KBM-7 (cell line): ENCODE results near the gene SLC6A7.
"Not testable (repeated sequence)": the region's sequence is repeated elsewhere in the genome, so short reads cannot be mapped to it uniquely, and the experiment has no call there.

ENCODE experiments used
- DNase-seq: peaks from one replicate; pipeline ENCODE4 v3.0.0-alpha.2; 2015
- in situ Hi-C: fragments of 300-500 bp; cut with MboI; formaldehyde crosslinking; loops from 2 replicates; pipeline ENCODE4 v1.14.3; 2020; ENCODE audit warnings: low sequenced_read_pairs, low pct_unique_long_range_greater_than_20kb, mixed read lengths

SLC6A7 gene

GRCh38 chr5:150234576-150235499 lies 45.0 kb downstream of the SLC6A7 start:
- DNase-seq = no peak
- in situ Hi-C loops = no loop called here

GRCh38 chr5:150235500-150235854 lies 45.6 kb downstream of the SLC6A7 start:
- in situ Hi-C loops = no loop called here
- no peak for DNase-seq

- no peak for DNase-seq
- in situ Hi-C loops = no loop called here
These were observed 46.5 kb downstream of the SLC6A7 start for GRCh38 chr5:150236313-150236712.

GRCh38 chr5:150236981-150237754 lies 47.3 kb downstream of the SLC6A7 start:
- in situ Hi-C loops = no loop called here

GRCh38 chr5:150238646-150239045 lies 48.8 kb downstream of the SLC6A7 start:
- in situ Hi-C loops = no loop called here
- no peak for DNase-seq

More at GRCh38 chr5:150236981-150237754, 47.3 kb downstream of the SLC6A7 start:
- no peak for DNase-seq

- no peak for DNase-seq
- in situ Hi-C loops = no loop called here
These were observed 49.4 kb downstream of the SLC6A7 start for GRCh38 chr5:150239099-150239793.

- in situ Hi-C loops = no loop called here
- no peak for DNase-seq
These were observed 49.9 kb downstream of the SLC6A7 start for GRCh38 chr5:150239794-150240122.

GRCh38 chr5:150241298-150242160 lies 51.7 kb downstream of the SLC6A7 start:
- no peak for DNase-seq
- in situ Hi-C loops = no loop called here

- in situ Hi-C loops = no loop called here
- DNase-seq = no peak
These were observed 52.5 kb downstream of the SLC6A7 start for GRCh38 chr5:150242251-150242894.

- DNase-seq = no peak
- in situ Hi-C loops = no loop called here
These were observed 53.7 kb downstream of the SLC6A7 start for GRCh38 chr5:150243590-150243989.

GRCh38 chr5:150244209-150244608 lies 54.3 kb downstream of the SLC6A7 start:
- DNase-seq = no peak
- in situ Hi-C loops = no loop called here

- in situ Hi-C loops = no loop called here
- DNase-seq = no peak
These were observed 55.4 kb downstream of the SLC6A7 start for GRCh38 chr5:150245111-150245789.

GRCh38 chr5:150245808-150246207 lies 55.9 kb downstream of the SLC6A7 start:
- no peak for DNase-seq
- in situ Hi-C loops = no loop called here

GRCh38 chr5:150246429-150246828 lies 56.6 kb downstream of the SLC6A7 start:
- no peak for DNase-seq
- in situ Hi-C loops = no loop called here

GRCh38 chr5:150246835-150247234 lies 57.0 kb downstream of the SLC6A7 start:
- DNase-seq = no peak
- in situ Hi-C loops = no loop called here

GRCh38 chr5:150247726-150248125 lies 57.9 kb downstream of the SLC6A7 start:
- DNase-seq = no peak
- in situ Hi-C loops = no loop called here

GRCh38 chr5:150248493-150248892 lies 58.6 kb downstream of the SLC6A7 start:
- DNase-seq, in situ Hi-C loops: not testable (repeated sequence)

- in situ Hi-C loops = no loop called here
- no peak for DNase-seq
These were observed 59.1 kb downstream of the SLC6A7 start for GRCh38 chr5:150248946-150249345.
